H1 (cell line): ENCODE results near the gene MPEG1.

Experiments
- CTCF ChIP-seq, 3 experiments: IDR thresholded peaks; 1 replicate in 2 of 3; 2 replicates in 1 of 3; pipeline versions ENCODE4 v1.5.1 to v1.6.1; 2011; ENCODE audit warnings: low read length in 3 of 3, mild to moderate bottlenecking in 3 of 3, inconsistent platforms in 2 of 3, low read depth in 1 of 3, moderate library complexity in 1 of 3; ENCODE audit not compliant: insufficient read depth in 1 of 3; ENCODE audit errors: control extremely low read depth in 1 of 3
- GABPA ChIP-seq: IDR thresholded peaks from 2 replicates; pipeline ENCODE4 v1.6.1; 2011; ENCODE audit warnings: mild to moderate bottlenecking, low read length, moderate library complexity, borderline replicate concordance; ENCODE audit not compliant: insufficient read depth
- NANOG ChIP-seq: IDR thresholded peaks from 2 replicates; pipeline ENCODE4 v1.6.1; 2011; ENCODE audit warnings: low read length, low read depth, mild to moderate bottlenecking, inconsistent platforms; ENCODE audit not compliant: insufficient read depth, poor library complexity, severe bottlenecking
- POLR2A ChIP-seq, 2 experiments: IDR thresholded peaks; 1 replicate in 1 of 2; 2 replicates in 1 of 2; pipeline ENCODE4 v1.6.1; 2011; ENCODE audit warnings: low read depth in 2 of 2, low read length in 2 of 2, mild to moderate bottlenecking in 2 of 2; ENCODE audit errors: control extremely low read depth in 1 of 2
- SIN3A ChIP-seq, 2 experiments: IDR thresholded peaks in 1 of 2; conservative IDR thresholded peaks in 1 of 2; 2 replicates each; pipeline ENCODE4 v1.6.1; 2011 to 2012; ENCODE audit warnings: low read length in 2 of 2, improper control_type of control experiment in 1 of 2, low read depth in 1 of 2, mild to moderate bottlenecking in 1 of 2
- SIX5 ChIP-seq: IDR thresholded peaks from 2 replicates; pipeline ENCODE4 v1.6.1; 2011; ENCODE audit warnings: mild to moderate bottlenecking, low read depth, low read length
- TAF1 ChIP-seq: IDR thresholded peaks from 2 replicates; pipeline ENCODE4 v1.6.1; 2011; ENCODE audit warnings: mild to moderate bottlenecking, low read depth, low read length
- TBP ChIP-seq: IDR thresholded peaks from 2 replicates; pipeline ENCODE4 v1.6.1; 2011; ENCODE audit warnings: low read depth, low read length, improper control_type of control experiment

- TF ChIP-seq CTCF (IDR thresholded peaks at IDR 0.05; ENCODE audit: control extremely low read depth in 1 of 3, insufficient read depth in 1 of 3, low read depth in 1 of 3, low read length in 3 of 3) (peak; percentile 17 to 61 (median 44)), SIN3A (conservative IDR thresholded peaks at IDR 0.05 in 1 of 2, IDR thresholded peaks at IDR 0.05 in 1 of 2; ENCODE audit: low read depth in 1 of 2, low read length in 2 of 2) (no peak), NANOG (no peak), POLR2A (IDR thresholded peaks at IDR 0.05; ENCODE audit: control extremely low read depth in 1 of 2, low read depth in 2 of 2, low read length in 2 of 2) (no peak), SIX5 (no peak), TBP (no peak), TAF1 (no peak), GABPA (no peak)
Measured at GRCh38 chr11:59201353-59201752, 11.4 kb downstream of the MPEG1 start.
